NCI-H2227 (cell line): Measurements from ENCODE around the gene SLC38A2.
"Not testable (repeated sequence)": the region's sequence is repeated elsewhere in the genome, so short reads cannot be mapped to it uniquely, and the experiment has no call there.

ENCODE experiments used
- DNase-seq: peaks from one replicate; lab custom pipeline; 2025; ENCODE audit not compliant: unreplicated experiment; lab: John Stamatoyannopoulos, UW

SLC38A2 gene

DNA sequence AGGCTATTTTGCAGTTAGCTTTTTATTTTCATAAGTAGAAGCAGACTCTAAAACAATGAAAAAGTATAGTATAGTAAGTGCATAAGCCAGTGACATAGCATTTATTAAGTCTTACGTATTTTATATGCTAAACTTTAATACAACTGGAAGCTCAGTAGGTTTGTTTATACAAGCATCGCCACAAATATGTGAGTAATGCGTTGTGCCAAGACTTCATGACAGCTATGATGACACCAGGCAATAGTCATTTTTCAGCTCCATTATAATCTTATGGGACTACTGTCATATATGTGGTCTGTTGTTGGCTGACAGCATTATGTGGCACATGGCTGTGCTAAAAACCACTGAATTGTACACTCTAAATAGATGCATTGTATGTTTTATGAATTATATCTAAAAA lies 40.3 kb downstream of the SLC38A2 start:
- no peak for DNase-seq

DNA sequence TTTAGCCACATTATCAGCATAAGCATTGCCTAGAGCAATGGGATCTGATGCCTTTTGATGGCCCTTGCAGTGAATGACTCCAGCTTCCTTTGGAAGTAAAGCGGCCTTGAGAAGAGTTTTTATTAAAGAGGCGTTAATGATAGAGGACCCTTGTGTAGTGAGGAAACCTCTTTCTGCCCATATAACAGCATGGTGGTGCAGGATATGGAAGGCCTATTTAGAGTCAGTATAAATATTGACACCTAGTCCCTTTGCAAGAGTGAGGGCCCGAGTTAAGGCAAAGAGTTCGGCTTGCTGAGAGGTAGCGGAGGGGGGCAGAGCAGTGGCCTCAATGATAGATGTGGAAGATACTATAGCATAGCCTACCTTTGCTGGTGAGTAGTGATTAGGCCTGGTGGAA lies 47.5 kb downstream of the SLC38A2 start:
- not testable (repeated sequence) for DNase-seq

GRCh38 chr12:46320731-46321130 lies 51.8 kb downstream of the SLC38A2 start:
- no peak for DNase-seq

DNA sequence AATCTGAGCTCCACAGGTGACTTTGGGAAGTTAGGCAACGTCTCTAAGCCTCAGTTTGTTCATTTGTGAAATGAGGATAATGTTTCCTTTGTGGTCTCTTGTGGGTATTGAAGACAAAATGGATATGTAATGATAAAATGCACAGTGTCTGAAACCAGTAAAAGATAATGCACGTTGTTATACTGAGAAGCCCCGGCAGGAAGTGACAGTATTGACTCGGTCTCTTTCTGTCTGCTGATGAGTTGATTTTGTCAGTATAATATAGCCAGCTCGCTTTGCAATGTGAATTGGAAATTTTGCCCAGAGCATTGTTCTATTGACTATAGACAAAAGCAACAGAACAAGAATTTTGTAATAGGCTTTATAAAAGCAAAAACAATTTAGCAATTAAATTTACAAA lies 54.5 kb downstream of the SLC38A2 start:
- no peak for DNase-seq
